HepG2 (cell line): ENCODE data around the gene GPRIN1. TPM values are rescaled to one million over a fixed set of nuclear protein-coding genes. Genes with fewer than 3 reads are reported as not detected.

Source experiments
- AGO1 ChIP-seq: fragments of 200-400 bp; formaldehyde crosslinking; IDR thresholded peaks from 2 replicates; pipeline ENCODE4 v1.6.1; 2017; ENCODE audit warnings: mild to moderate bottlenecking, low read depth, low read length, moderate library complexity; ENCODE audit not compliant: poor library complexity, severe bottlenecking
- CAMTA2 ChIP-seq: sonication (generic); formaldehyde crosslinking; IDR thresholded peaks from 2 replicates; pipeline ENCODE4 v1.4.0; 2020; ENCODE audit warnings: mild to moderate bottlenecking, missing genetic modification reagents, borderline replicate concordance
- CCAR2 ChIP-seq: fragments of 200-400 bp; formaldehyde crosslinking; optimal IDR thresholded peaks from 2 replicates; pipeline ENCODE3; 2018; ENCODE audit warnings: low read depth, mild to moderate bottlenecking, low read length, moderate library complexity
- DNMT1 ChIP-seq: sonication (generic); formaldehyde crosslinking; IDR thresholded peaks from 2 replicates; pipeline ENCODE4 v1.5.1; 2020; ENCODE audit warnings: mild to moderate bottlenecking, missing genetic modification reagents
- ERF ChIP-seq: IDR thresholded peaks from 2 replicates; pipeline ENCODE4 v1.6.1; 2018; ENCODE audit warnings: missing biosample characterization, missing genetic modification reagents
- NR2F2 ChIP-seq: IDR thresholded peaks from 2 replicates; pipeline ENCODE4 v1.6.1; 2012; ENCODE audit warnings: low read depth, inconsistent platforms, borderline replicate concordance
- NRL ChIP-seq: sonication (generic); formaldehyde crosslinking; IDR thresholded peaks from 2 replicates; pipeline ENCODE4 v1.5.0; 2020; ENCODE audit warnings: missing genetic modification reagents, mild to moderate bottlenecking, moderate library complexity, borderline replicate concordance
- YY1 ChIP-seq: IDR thresholded peaks from 2 replicates; pipeline ENCODE4 v1.6.1; 2011; ENCODE audit warnings: low read length, low read depth, moderate library complexity, mild to moderate bottlenecking; ENCODE audit not compliant: insufficient read depth, insufficient replicate concordance
- ZNF382 ChIP-seq: sonication (generic); formaldehyde crosslinking; IDR thresholded peaks from 2 replicates; pipeline ENCODE4 v1.5.0; 2020; ENCODE audit warnings: missing genetic modification reagents, mild to moderate bottlenecking, borderline replicate concordance
- polyA plus RNA-seq, 8 experiments: library from polyadenylated mRNA; depleted of rRNA in 3 of 8; stranded (reverse) in 7 of 8; unstranded in 1 of 8; fragments of >200 nt; fragmentation: Illumina TruSeq in 4 of 8; extraction: Trizol in 4 of 8; gene quantifications; 2 replicates each; pipeline versions ENCODE4 v1.2.1 to v1.2.3, GENCODE V29; 2011 to 2016; ENCODE audit warnings: low read depth in 4 of 8, missing spikeins in 1 of 8, mixed read lengths in 1 of 8; ENCODE audit not compliant: insufficient read depth in 1 of 8
- total RNA-seq, 5 experiments: library from RNA; depleted of rRNA; stranded (reverse); fragments of >200 nt; fragmentation: Illumina TruSeq; extraction: Trizol; gene quantifications; 2 replicates each; pipeline ENCODE4 v1.2.3, GENCODE V29; 2016; ENCODE audit warnings: low read depth in 1 of 5
- TF ChIP-seq, protein P1 (sequence below): sonication (generic); formaldehyde crosslinking; IDR thresholded peaks from 2 replicates; pipeline ENCODE4 v1.4.0; 2020; ENCODE audit warnings: missing genetic modification reagents
- TF ChIP-seq, protein P2 (sequence below): sonication (generic); formaldehyde crosslinking; IDR thresholded peaks from 2 replicates; pipeline ENCODE4 v1.4.0; 2020; ENCODE audit warnings: missing genetic modification reagents, mild to moderate bottlenecking, borderline replicate concordance
- TF ChIP-seq, protein P3 (sequence below): IDR thresholded peaks from 2 replicates; pipeline ENCODE4 v1.6.1; 2016; ENCODE audit warnings: control low read depth
- TF ChIP-seq, protein P4 (sequence below): sonication (generic); formaldehyde crosslinking; conservative IDR thresholded peaks from 2 replicates; pipeline ENCODE4 v1.4.0; 2020; ENCODE audit warnings: missing genetic modification reagents
- TF ChIP-seq, protein P5 (sequence below): sonication (generic); formaldehyde crosslinking; IDR thresholded peaks from 2 replicates; pipeline ENCODE4 v1.9.0; 2022; ENCODE audit warnings: missing genetic modification reagents, mild to moderate bottlenecking, borderline replicate concordance

GPRIN1 gene
- total and polyA plus RNA-seq, 2 of the 13 experiments (the other 11 are each of a cell fraction or from before 2014, with no cell fraction given), result 0.32 to 2.0 TPM

DNA sequence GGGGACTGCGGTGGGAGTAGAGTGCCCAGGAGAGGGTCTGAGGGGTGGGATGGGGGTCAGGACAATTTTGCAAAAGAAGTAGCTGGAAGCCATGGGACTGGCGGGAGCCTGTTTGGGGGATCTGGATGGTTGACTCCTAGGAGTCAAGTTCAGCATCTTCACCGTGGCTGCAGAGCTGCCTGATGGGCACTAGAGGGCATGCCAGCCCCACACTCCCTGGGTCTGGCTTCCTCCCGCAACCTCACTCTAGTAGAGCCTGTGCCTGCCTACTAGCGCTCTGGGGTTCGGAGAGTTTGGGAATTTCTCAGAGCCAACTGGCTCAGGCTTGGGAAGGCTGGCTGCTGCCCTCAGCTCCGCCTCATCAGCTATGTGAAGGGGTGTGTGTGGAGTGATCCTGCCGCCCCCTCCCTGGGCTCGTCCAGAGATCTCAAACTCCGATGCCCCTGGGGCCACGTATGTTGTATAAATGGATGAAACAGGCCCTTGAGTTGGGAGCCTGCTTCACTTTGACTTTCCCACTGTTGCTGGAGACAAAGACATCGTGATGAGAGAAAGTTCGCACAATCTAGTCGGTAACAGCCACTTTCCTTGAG, 48.1 kb upstream of the GPRIN1 start (continued):
- TF ChIP-seq, protein P1, sequence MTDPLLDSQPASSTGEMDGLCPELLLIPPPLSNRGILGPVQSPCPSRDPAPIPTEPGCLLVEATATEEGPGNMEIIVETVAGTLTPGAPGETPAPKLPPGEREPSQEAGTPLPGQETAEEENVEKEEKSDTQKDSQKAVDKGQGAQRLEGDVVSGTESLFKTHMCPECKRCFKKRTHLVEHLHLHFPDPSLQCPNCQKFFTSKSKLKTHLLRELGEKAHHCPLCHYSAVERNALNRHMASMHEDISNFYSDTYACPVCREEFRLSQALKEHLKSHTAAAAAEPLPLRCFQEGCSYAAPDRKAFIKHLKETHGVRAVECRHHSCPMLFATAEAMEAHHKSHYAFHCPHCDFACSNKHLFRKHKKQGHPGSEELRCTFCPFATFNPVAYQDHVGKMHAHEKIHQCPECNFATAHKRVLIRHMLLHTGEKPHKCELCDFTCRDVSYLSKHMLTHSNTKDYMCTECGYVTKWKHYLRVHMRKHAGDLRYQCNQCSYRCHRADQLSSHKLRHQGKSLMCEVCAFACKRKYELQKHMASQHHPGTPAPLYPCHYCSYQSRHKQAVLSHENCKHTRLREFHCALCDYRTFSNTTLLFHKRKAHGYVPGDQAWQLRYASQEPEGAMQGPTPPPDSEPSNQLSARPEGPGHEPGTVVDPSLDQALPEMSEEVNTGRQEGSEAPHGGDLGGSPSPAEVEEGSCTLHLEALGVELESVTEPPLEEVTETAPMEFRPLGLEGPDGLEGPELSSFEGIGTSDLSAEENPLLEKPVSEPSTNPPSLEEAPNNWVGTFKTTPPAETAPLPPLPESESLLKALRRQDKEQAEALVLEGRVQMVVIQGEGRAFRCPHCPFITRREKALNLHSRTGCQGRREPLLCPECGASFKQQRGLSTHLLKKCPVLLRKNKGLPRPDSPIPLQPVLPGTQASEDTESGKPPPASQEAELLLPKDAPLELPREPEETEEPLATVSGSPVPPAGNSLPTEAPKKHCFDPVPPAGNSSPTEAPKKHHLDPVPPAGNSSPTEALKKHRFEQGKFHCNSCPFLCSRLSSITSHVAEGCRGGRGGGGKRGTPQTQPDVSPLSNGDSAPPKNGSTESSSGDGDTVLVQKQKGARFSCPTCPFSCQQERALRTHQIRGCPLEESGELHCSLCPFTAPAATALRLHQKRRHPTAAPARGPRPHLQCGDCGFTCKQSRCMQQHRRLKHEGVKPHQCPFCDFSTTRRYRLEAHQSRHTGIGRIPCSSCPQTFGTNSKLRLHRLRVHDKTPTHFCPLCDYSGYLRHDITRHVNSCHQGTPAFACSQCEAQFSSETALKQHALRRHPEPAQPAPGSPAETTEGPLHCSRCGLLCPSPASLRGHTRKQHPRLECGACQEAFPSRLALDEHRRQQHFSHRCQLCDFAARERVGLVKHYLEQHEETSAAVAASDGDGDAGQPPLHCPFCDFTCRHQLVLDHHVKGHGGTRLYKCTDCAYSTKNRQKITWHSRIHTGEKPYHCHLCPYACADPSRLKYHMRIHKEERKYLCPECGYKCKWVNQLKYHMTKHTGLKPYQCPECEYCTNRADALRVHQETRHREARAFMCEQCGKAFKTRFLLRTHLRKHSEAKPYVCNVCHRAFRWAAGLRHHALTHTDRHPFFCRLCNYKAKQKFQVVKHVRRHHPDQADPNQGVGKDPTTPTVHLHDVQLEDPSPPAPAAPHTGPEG, result no peak
- TF ChIP-seq, protein P2, sequence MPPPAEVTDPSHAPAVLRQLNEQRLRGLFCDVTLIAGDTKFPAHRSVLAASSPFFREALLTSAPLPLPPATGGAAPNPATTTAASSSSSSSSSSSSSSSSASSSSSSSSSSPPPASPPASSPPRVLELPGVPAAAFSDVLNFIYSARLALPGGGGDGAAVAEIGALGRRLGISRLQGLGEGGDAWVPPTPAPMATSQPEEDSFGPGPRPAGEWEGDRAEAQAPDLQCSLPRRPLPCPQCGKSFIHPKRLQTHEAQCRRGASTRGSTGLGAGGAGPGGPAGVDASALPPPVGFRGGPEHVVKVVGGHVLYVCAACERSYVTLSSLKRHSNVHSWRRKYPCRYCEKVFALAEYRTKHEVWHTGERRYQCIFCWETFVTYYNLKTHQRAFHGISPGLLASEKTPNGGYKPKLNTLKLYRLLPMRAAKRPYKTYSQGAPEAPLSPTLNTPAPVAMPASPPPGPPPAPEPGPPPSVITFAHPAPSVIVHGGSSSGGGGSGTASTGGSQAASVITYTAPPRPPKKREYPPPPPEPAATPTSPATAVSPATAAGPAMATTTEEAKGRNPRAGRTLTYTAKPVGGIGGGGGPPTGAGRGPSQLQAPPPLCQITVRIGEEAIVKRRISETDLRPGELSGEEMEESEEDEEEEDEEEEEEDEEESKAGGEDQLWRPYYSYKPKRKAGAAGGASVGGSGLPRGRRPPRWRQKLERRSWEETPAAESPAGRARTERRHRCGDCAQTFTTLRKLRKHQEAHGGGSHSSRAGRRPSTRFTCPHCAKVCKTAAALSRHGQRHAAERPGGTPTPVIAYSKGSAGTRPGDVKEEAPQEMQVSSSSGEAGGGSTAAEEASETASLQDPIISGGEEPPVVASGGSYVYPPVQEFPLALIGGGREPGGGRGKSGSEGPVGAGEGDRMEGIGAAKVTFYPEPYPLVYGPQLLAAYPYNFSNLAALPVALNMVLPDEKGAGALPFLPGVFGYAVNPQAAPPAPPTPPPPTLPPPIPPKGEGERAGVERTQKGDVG (CRISPR knock-in tag), result no peak
- no peak for TF ChIP-seq NRL (CRISPR knock-in tag)
- no peak for TF ChIP-seq AGO1
- 0 out of 2 replicates have a peak, but pooled peaks have one; percentile 20 for TF ChIP-seq ERF (CRISPR knock-in tag)
- no peak for TF ChIP-seq NR2F2
- TF ChIP-seq, protein P3, sequence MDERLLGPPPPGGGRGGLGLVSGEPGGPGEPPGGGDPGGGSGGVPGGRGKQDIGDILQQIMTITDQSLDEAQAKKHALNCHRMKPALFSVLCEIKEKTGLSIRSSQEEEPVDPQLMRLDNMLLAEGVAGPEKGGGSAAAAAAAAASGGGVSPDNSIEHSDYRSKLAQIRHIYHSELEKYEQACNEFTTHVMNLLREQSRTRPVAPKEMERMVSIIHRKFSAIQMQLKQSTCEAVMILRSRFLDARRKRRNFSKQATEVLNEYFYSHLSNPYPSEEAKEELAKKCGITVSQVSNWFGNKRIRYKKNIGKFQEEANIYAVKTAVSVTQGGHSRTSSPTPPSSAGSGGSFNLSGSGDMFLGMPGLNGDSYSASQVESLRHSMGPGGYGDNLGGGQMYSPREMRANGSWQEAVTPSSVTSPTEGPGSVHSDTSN (CRISPR knock-in tag), result no peak
- no peak for TF ChIP-seq DNMT1 (CRISPR knock-in tag)
- TF ChIP-seq, protein P4, sequence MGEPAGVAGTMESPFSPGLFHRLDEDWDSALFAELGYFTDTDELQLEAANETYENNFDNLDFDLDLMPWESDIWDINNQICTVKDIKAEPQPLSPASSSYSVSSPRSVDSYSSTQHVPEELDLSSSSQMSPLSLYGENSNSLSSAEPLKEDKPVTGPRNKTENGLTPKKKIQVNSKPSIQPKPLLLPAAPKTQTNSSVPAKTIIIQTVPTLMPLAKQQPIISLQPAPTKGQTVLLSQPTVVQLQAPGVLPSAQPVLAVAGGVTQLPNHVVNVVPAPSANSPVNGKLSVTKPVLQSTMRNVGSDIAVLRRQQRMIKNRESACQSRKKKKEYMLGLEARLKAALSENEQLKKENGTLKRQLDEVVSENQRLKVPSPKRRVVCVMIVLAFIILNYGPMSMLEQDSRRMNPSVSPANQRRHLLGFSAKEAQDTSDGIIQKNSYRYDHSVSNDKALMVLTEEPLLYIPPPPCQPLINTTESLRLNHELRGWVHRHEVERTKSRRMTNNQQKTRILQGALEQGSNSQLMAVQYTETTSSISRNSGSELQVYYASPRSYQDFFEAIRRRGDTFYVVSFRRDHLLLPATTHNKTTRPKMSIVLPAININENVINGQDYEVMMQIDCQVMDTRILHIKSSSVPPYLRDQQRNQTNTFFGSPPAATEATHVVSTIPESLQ (CRISPR knock-in tag), result no peak
- TF ChIP-seq, protein P5, sequence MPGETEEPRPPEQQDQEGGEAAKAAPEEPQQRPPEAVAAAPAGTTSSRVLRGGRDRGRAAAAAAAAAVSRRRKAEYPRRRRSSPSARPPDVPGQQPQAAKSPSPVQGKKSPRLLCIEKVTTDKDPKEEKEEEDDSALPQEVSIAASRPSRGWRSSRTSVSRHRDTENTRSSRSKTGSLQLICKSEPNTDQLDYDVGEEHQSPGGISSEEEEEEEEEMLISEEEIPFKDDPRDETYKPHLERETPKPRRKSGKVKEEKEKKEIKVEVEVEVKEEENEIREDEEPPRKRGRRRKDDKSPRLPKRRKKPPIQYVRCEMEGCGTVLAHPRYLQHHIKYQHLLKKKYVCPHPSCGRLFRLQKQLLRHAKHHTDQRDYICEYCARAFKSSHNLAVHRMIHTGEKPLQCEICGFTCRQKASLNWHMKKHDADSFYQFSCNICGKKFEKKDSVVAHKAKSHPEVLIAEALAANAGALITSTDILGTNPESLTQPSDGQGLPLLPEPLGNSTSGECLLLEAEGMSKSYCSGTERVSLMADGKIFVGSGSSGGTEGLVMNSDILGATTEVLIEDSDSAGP (CRISPR knock-in tag), result peak; percentile 32; the same call in 1 of the 2 replicates
- no peak for TF ChIP-seq CAMTA2 (CRISPR knock-in tag)
- no peak for TF ChIP-seq ZNF382 (CRISPR knock-in tag)
- no peak for TF ChIP-seq YY1
- TF ChIP-seq CCAR2, result no peak
